Endothelial cell (in vitro differentiated cells): ENCODE data around the gene BZW2. TPM values are rescaled to one million over a fixed set of nuclear protein-coding genes. Genes with fewer than 3 reads are reported as not detected.

Source experiments
- DNase-seq: peaks from one replicate; pipeline ENCODE4 v3.0.0; 2021; ENCODE audit warnings: low spot score
- H3K27ac Mint-ChIP-seq: one replicate; pipeline ENCODE4 v1.8.0; 2021; ENCODE audit warnings: mixed read lengths, inconsistent platforms; ENCODE audit not compliant: unreplicated experiment
- H3K27me3 Mint-ChIP-seq: one replicate; pipeline ENCODE4 v1.8.0; 2021; ENCODE audit warnings: mild to moderate bottlenecking, moderate library complexity, mixed read lengths, inconsistent platforms; ENCODE audit not compliant: unreplicated experiment
- H3K36me3 Mint-ChIP-seq: one replicate; pipeline ENCODE4 v1.8.0; 2021; ENCODE audit warnings: mild to moderate bottlenecking, low read depth, mixed read lengths, inconsistent platforms; ENCODE audit not compliant: unreplicated experiment
- H3K4me1 Mint-ChIP-seq: one replicate; pipeline ENCODE4 v1.8.0; 2021; ENCODE audit warnings: mild to moderate bottlenecking, mixed read lengths, inconsistent platforms; ENCODE audit not compliant: unreplicated experiment
- H3K4me3 Mint-ChIP-seq: one replicate; pipeline ENCODE4 v1.8.0; 2021; ENCODE audit warnings: mild to moderate bottlenecking, mixed read lengths, inconsistent platforms; ENCODE audit not compliant: unreplicated experiment
- H3K9me3 Mint-ChIP-seq: one replicate; pipeline ENCODE4 v1.8.0; 2021; ENCODE audit warnings: mixed read lengths, inconsistent platforms; ENCODE audit not compliant: unreplicated experiment
- CTCF ChIP-seq: fragments of 200-600 bp; sonication (generic); IDR thresholded peaks from one replicate; pipeline ENCODE4 v1.5.0; 2021; ENCODE audit warnings: antibody characterized with exemption; ENCODE audit not compliant: unreplicated experiment
- total RNA-seq: library from RNA; stranded (reverse); fragmentation: NEBNext Ultra II Directional; extraction: Animal tissue kit (Norgen Biotek cat#: 25700); gene quantifications from one replicate; pipeline ENCODE4 v1.2.1, GENCODE V29; 2021; ENCODE audit not compliant: unreplicated experiment

BZW2 gene
- total RNA-seq, 1 donor from 2014 or later = 141 TPM

GRCh38 chr7:16738011-16738688 lies 92.2 kb downstream of the BZW2 start:
- no peak for TF ChIP-seq CTCF
- no peaks in the 10 kb centered on the region for H3K9me3 Mint-ChIP-seq
- no peak overlapping the region for H3K4me3 Mint-ChIP-seq
- H3K36me3 Mint-ChIP-seq = no peaks in the 10 kb centered on the region
- H3K27ac Mint-ChIP-seq = no peak overlapping the region
- peaks cover 27% of the 10 kb centered on the region for H3K4me1 Mint-ChIP-seq
- DNase-seq = no peak
- H3K27me3 Mint-ChIP-seq = peaks cover 3% of the 10 kb centered on the region

- Mint-ChIP-seq H3K4me1 (peaks cover 32% of the 10 kb centered on the region), H3K27me3 (peaks cover 3% of the 10 kb centered on the region), H3K36me3 (no peaks in the 10 kb centered on the region), H3K27ac (no peak overlapping the region), H3K9me3 (no peaks in the 10 kb centered on the region), H3K4me3 (no peak overlapping the region)
- DNase-seq = no peak
- TF ChIP-seq CTCF = no peak
Observed at GRCh38 chr7:16739863-16740622, 94.1 kb downstream of the BZW2 start.

GRCh38 chr7:16740623-16740953 lies 94.6 kb downstream of the BZW2 start:
- Mint-ChIP-seq H3K27me3 (peaks cover 2% of the 10 kb centered on the region), H3K4me3 (no peak overlapping the region), H3K27ac (no peak overlapping the region), H3K36me3 (no peaks in the 10 kb centered on the region), H3K9me3 (no peaks in the 10 kb centered on the region), H3K4me1 (peaks cover 33% of the 10 kb centered on the region)
- no peak for DNase-seq
- no peak for TF ChIP-seq CTCF

- no peak for TF ChIP-seq CTCF
- Mint-ChIP-seq H3K4me1 (peaks cover 33% of the 10 kb centered on the region), H3K27me3 (peaks cover 2% of the 10 kb centered on the region), H3K4me3 (no peak overlapping the region), H3K36me3 (no peaks in the 10 kb centered on the region), H3K9me3 (no peaks in the 10 kb centered on the region), H3K27ac (no peak overlapping the region)
- DNase-seq = no peak
Observed at GRCh38 chr7:16740996-16741395, 95.0 kb downstream of the BZW2 start.

GRCh38 chr7:16741676-16742075 lies 95.7 kb downstream of the BZW2 start:
- no peaks in the 10 kb centered on the region for H3K9me3 Mint-ChIP-seq
- peaks cover 2% of the 10 kb centered on the region for H3K27me3 Mint-ChIP-seq
- H3K4me3 Mint-ChIP-seq = no peak overlapping the region
- H3K27ac Mint-ChIP-seq = no peak overlapping the region
- no peak for TF ChIP-seq CTCF
- peaks cover 33% of the 10 kb centered on the region for H3K4me1 Mint-ChIP-seq
- no peaks in the 10 kb centered on the region for H3K36me3 Mint-ChIP-seq
- no peak for DNase-seq
